ENCODE data around the gene AP3D1.

Gene AP3D1

GRCh38 chr19:2167896-2168618, 16.7 kb upstream of the AP3D1 start:
- H3K9me3 Mint-ChIP-seq = no peaks in the 10 kb centered on the region
- no peaks in the 10 kb centered on the region for H3K36me3 Mint-ChIP-seq (ENCODE audit: low read depth)
- H3K27me3 Mint-ChIP-seq (ENCODE audit: low read depth) = no peaks in the 10 kb centered on the region
- H3K27ac Mint-ChIP-seq = peak overlapping the region; percentile 45 to 90 (median 52)
- H3K4me3 Mint-ChIP-seq = peak overlapping the region; percentile 13 to 56 (median 49)
- TF ChIP-seq CTCF (IDR thresholded peaks at IDR 0.05; ENCODE audit: unreplicated experiment in 3 of 3) = no peak
- H3K4me1 Mint-ChIP-seq = peaks cover 45% of the 10 kb centered on the region

- no peaks in the 10 kb centered on the region for H3K36me3 Mint-ChIP-seq (ENCODE audit: low read depth)
- H3K4me3 Mint-ChIP-seq = peak overlapping the region; percentile 49 to 73 (median 70)
- TF ChIP-seq CTCF (IDR thresholded peaks at IDR 0.05; ENCODE audit: unreplicated experiment in 3 of 3) = no peak
- H3K9me3 Mint-ChIP-seq = no peaks in the 10 kb centered on the region
- peaks cover 40% of the 10 kb centered on the region for H3K4me1 Mint-ChIP-seq
- H3K27me3 Mint-ChIP-seq (ENCODE audit: low read depth) = no peaks in the 10 kb centered on the region
- H3K27ac Mint-ChIP-seq = peak overlapping the region in 1 of 3 experiments; percentile 63
Observed at GRCh38 chr19:2166741-2167738, 15.7 kb upstream of the AP3D1 start.

DNA sequence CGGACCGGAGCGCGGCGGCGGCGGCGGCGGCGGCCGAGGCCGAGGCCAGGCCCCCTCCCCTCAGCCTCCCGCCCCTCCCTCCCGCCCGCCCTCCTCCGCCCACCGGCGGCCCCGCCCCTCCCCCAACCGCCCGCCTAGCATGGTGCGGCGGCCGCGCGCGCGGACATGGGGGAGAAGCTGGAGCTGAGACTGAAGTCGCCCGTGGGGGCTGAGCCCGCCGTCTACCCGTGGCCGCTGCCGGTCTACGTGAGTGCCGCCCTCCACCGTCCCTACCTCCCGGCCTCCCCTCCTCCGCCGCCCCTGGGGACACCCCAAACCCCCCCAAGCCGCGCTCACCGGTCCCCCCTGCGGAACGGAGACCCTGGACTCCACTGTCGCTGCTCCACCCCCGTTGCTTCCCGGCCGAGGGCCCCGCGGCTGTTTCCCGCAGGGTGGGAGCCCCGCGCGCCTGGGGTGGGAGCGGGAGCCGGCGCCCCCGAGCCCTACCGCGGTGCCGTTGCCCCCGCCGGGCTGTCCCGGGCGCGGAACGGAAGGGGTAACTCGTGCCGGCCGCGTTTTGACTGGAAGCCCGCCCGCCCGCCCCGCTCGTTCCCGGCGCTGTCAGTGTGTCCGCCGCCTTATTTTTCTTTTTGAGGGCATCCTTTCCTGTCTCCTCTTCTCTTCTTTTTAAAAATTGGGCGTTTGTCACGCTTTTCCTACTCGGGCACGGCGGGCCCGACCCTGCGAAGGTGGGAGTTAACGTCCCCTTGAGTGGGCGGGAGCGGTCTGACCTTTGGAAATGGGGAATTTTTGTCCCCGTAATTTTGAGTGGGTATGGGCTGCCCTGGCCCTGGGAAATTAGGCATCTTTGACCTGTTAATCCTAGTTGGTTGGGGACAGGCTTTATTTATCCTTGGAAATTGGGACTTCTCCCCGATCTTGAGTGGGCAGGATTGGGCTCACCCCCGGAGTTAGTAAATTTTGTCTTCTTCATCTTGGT, 12.9 kb upstream of the AP3D1 start:
- peak overlapping the region; percentile 73 to 93 (median 92) for H3K27ac Mint-ChIP-seq
- no peak for TF ChIP-seq CTCF (IDR thresholded peaks at IDR 0.05; ENCODE audit: unreplicated experiment in 3 of 3)
- H3K36me3 Mint-ChIP-seq (ENCODE audit: low read depth) = no peaks in the 10 kb centered on the region
- H3K4me1 Mint-ChIP-seq = peaks cover 26% of the 10 kb centered on the region
- H3K4me3 Mint-ChIP-seq = peak overlapping the region; percentile 97 to 99 (median 99)
- H3K9me3 Mint-ChIP-seq = no peaks in the 10 kb centered on the region
- H3K27me3 Mint-ChIP-seq (ENCODE audit: low read depth) = no peaks in the 10 kb centered on the region

DNA sequence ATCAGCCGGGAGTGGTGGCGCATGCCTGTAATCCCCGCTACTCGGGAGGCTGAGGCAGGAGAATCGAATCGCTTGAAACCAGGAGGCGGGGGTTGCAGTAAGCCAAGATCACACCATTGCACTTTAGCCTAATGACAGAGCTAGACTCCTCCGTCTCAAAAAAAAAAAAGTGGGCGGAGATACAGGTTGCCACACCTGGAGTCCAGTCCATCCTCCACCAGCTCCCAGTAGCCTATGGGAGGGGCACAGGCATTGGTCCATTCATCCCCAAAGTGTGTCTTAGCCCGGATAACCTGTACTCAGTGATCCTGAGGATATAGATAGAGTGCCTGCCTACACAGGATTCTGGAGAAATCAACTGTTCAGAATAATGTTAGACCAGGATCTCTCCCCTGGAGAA, 9.0 kb upstream of the AP3D1 start:
- H3K4me1 Mint-ChIP-seq = peaks cover 7% of the 10 kb centered on the region
- no peak for TF ChIP-seq CTCF (IDR thresholded peaks at IDR 0.05; ENCODE audit: unreplicated experiment in 3 of 3)
- H3K4me3 Mint-ChIP-seq = no peak overlapping the region
- no peaks in the 10 kb centered on the region for H3K36me3 Mint-ChIP-seq (ENCODE audit: low read depth)
- no peak overlapping the region for H3K27ac Mint-ChIP-seq
- no peaks in the 10 kb centered on the region for H3K9me3 Mint-ChIP-seq
- peaks cover 5% of the 10 kb centered on the region for H3K27me3 Mint-ChIP-seq (ENCODE audit: low read depth)

DNA sequence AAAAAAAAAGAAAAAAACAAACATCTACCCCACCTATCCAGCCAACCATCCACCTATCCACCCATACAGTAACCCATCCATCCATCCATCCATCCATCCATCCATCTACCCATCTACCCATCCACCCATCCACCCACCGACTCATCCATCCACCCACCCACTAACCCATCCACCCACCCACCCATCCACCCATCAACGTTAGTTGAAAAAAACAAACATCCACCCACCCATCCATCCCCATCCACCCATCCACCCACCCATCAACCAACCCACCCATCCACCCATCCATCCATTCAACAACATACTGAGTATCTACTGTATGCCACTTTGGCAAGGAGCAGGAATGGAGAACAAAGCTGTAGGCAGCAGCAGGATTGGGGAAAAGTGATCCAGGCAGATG, 6.1 kb upstream of the AP3D1 start:
- no peaks in the 10 kb centered on the region for H3K9me3 Mint-ChIP-seq
- no peak for TF ChIP-seq CTCF (IDR thresholded peaks at IDR 0.05; ENCODE audit: unreplicated experiment in 3 of 3)
- peak overlapping the region in 2 of 3 experiments; percentile 37 to 51 for H3K4me3 Mint-ChIP-seq
- peak overlapping the region in 2 of 3 experiments; percentile 20 to 41 for H3K27ac Mint-ChIP-seq
- H3K27me3 Mint-ChIP-seq (ENCODE audit: low read depth) = peaks cover 5% of the 10 kb centered on the region
- peaks cover 6% of the 10 kb centered on the region for H3K4me1 Mint-ChIP-seq
- H3K36me3 Mint-ChIP-seq (ENCODE audit: low read depth) = no peaks in the 10 kb centered on the region

All from nephron (organoid).